ENCODE results near the gene FOXP2.

GRCh38 chr7:114628362-114628761 is 213.7 kb downstream of the FOXP2 start:
- no peak for TF ChIP-seq EP300 (IDR thresholded peaks at IDR 0.05)
- no peak for TF ChIP-seq CTCF (IDR thresholded peaks at IDR 0.05)
- TF ChIP-seq POLR2A (IDR thresholded peaks at IDR 0.05) = no peak

Data from ovary (tissue), 3 donors.